Progenitor cell of endocrine pancreas (in vitro differentiated cells): ENCODE results near the gene NT5C3A. TPM values are rescaled to one million over a fixed set of nuclear protein-coding genes. Genes with fewer than 3 reads are reported as not detected.
A peak's percentile ranks its signal among the peaks of the same experiment; 100 is the strongest.
"Not testable (repeated sequence)": the region's sequence is repeated elsewhere in the genome, so short reads cannot be mapped to it uniquely, and the experiment has no call there.

ENCODE experiments used
- DNase-seq: peaks from one replicate; pipeline ENCODE4 v3.0.0; 2021; ENCODE audit warnings: low spot score; ENCODE audit not compliant: unreplicated experiment
- H3K27ac Mint-ChIP-seq: 2 replicates; pipeline ENCODE4 v1.8.0; 2021; ENCODE audit warnings: mild to moderate bottlenecking, moderate library complexity, mixed read lengths
- H3K27me3 Mint-ChIP-seq: 2 replicates; pipeline ENCODE4 v1.8.0; 2021; ENCODE audit warnings: mixed read lengths
- H3K36me3 Mint-ChIP-seq: 2 replicates; pipeline ENCODE4 v1.8.0; 2022; ENCODE audit warnings: mixed read lengths; ENCODE audit not compliant: insufficient read depth
- H3K4me1 Mint-ChIP-seq: 2 replicates; pipeline ENCODE4 v1.8.0; 2021; ENCODE audit warnings: low read depth, mixed read lengths
- H3K4me3 Mint-ChIP-seq: 2 replicates; pipeline ENCODE4 v1.8.0; 2021; ENCODE audit warnings: low read depth, mild to moderate bottlenecking, moderate library complexity, mixed read lengths
- H3K9me3 Mint-ChIP-seq: 2 replicates; pipeline ENCODE4 v1.8.0; 2021; ENCODE audit warnings: low read depth, mixed read lengths
- total RNA-seq: library from RNA; stranded (reverse); gene quantifications from 2 replicates; pipeline ENCODE4 v1.2.1, GENCODE V29; 2021

NT5C3A gene
- total RNA-seq, 1 donor from 2014 or later, result 35.0 TPM

DNA sequence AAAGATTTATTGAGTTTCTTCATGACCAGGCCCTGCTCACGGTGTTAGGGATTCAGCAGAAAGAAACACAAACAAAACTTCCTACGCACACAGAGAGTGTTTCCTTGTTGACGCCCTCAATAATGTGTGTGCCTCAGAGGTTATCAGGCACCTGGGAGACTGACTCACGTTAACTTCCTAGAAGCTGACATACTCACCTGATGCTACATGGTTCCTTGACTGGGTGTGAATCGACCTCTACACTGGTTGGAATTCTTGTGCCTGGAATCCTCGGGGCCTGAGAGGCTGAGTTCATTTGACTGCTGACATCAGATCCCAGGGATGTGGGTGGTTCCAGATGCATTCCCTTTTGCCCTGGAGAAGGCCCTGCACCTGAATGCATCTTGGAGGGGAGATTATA, 69.8 kb downstream of the NT5C3A start:
- H3K4me1 Mint-ChIP-seq, H3K4me3 Mint-ChIP-seq, H3K27me3 Mint-ChIP-seq, H3K9me3 Mint-ChIP-seq, DNase-seq, H3K36me3 Mint-ChIP-seq: not testable (repeated sequence)
- H3K27ac Mint-ChIP-seq, result peak overlapping the region; percentile 20

- DNase-seq, H3K4me1 Mint-ChIP-seq, H3K4me3 Mint-ChIP-seq, H3K36me3 Mint-ChIP-seq, H3K27me3 Mint-ChIP-seq, H3K9me3 Mint-ChIP-seq: not testable (repeated sequence)
- H3K27ac Mint-ChIP-seq, result peak overlapping the region; percentile 20
Measured at GRCh38 chr7:32991975-32992700, 70.4 kb downstream of the NT5C3A start.

GRCh38 chr7:32991068-32991585, 71.4 kb downstream of the NT5C3A start:
- not testable (repeated sequence) for H3K27ac Mint-ChIP-seq

DNA sequence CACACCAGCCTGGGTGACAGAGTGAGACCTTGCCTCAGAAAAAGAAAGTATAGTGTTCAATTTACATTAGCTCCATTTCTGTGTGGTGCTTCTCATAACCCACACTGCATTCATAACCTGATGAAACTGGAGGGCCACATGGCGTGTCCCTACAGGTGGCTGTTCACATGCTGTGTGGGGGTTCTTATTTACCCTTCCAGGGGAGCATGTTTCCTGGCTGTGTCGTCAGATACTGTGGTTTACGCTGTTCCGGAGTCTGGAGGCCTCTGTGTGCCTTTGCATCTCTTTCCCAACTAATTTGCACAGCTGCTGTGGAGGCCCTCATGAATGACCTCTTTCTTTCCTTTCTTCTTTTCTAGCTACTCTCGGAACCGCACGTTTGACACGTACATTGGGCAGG, 74.4 kb downstream of the NT5C3A start:
- H3K27me3 Mint-ChIP-seq, H3K27ac Mint-ChIP-seq, H3K4me1 Mint-ChIP-seq, H3K4me3 Mint-ChIP-seq, H3K36me3 Mint-ChIP-seq, H3K9me3 Mint-ChIP-seq, DNase-seq: not testable (repeated sequence)

More at GRCh38 chr7:32991068-32991585, 71.4 kb downstream of the NT5C3A start:
- DNase-seq, H3K4me1 Mint-ChIP-seq, H3K27me3 Mint-ChIP-seq, H3K4me3 Mint-ChIP-seq, H3K9me3 Mint-ChIP-seq, H3K36me3 Mint-ChIP-seq: not testable (repeated sequence)

DNA sequence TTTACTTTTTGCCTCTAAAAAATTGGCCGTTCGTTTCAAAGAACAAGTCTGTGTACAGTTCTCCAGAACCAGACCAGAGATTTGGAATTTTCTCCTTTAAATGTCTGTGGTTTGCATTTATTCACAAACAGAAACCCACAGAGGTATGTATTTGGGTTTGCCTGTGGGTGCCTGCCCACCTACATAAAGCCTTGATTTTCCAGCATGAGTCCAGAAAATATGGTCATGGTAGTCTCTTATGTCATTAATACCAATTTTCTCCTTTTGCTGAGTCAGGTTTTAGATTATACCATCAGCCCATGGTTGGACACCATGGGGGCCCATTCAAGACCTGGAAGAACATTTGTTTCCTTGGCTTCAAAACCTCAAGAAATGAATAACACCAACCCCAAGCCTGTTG, 82.7 kb downstream of the NT5C3A start:
- DNase-seq, H3K9me3 Mint-ChIP-seq, H3K4me1 Mint-ChIP-seq, H3K36me3 Mint-ChIP-seq, H3K4me3 Mint-ChIP-seq, H3K27ac Mint-ChIP-seq, H3K27me3 Mint-ChIP-seq: not testable (repeated sequence)

- H3K27me3 Mint-ChIP-seq, H3K36me3 Mint-ChIP-seq, DNase-seq, H3K4me3 Mint-ChIP-seq, H3K9me3 Mint-ChIP-seq, H3K4me1 Mint-ChIP-seq, H3K27ac Mint-ChIP-seq: not testable (repeated sequence)
Measured at GRCh38 chr7:32979246-32979645, 83.3 kb downstream of the NT5C3A start.

- not testable (repeated sequence) for H3K27me3 Mint-ChIP-seq, H3K4me1 Mint-ChIP-seq, H3K36me3 Mint-ChIP-seq, H3K9me3 Mint-ChIP-seq, H3K27ac Mint-ChIP-seq, H3K4me3 Mint-ChIP-seq, DNase-seq
Measured at GRCh38 chr7:32977159-32977558, 85.4 kb downstream of the NT5C3A start.

DNA sequence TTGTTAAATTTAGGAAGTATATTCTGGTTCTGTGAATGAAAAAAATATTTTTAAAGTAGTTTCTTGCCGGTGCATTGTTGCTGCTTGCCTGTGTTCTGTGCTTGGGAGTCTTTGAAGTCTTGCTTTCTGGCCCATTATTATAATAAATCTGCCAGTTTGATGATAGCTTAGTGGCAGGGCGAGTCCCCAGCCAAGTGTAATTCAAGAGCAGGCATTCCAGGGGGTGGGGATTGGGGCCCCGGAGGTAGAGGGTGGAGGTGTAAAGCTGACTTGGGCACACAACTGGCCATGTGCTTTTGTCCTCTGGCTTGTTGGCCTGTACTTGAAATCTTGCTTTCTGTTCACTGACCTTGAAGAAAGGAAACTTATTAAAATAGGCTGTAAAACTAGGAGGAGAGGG, 90.6 kb downstream of the NT5C3A start:
- not testable (repeated sequence) for H3K4me1 Mint-ChIP-seq, H3K27ac Mint-ChIP-seq, DNase-seq, H3K27me3 Mint-ChIP-seq, H3K4me3 Mint-ChIP-seq, H3K9me3 Mint-ChIP-seq, H3K36me3 Mint-ChIP-seq

- not testable (repeated sequence) for H3K4me3 Mint-ChIP-seq, DNase-seq, H3K4me1 Mint-ChIP-seq, H3K27ac Mint-ChIP-seq, H3K9me3 Mint-ChIP-seq, H3K27me3 Mint-ChIP-seq, H3K36me3 Mint-ChIP-seq
Measured at GRCh38 chr7:32967268-32967582, 95.4 kb downstream of the NT5C3A start.

- H3K4me1 Mint-ChIP-seq, H3K36me3 Mint-ChIP-seq, H3K9me3 Mint-ChIP-seq, H3K27ac Mint-ChIP-seq, H3K4me3 Mint-ChIP-seq, DNase-seq, H3K27me3 Mint-ChIP-seq: not testable (repeated sequence)
Measured at GRCh38 chr7:32966489-32967267, 95.9 kb downstream of the NT5C3A start.
